Pancreas (tissue), 10 donors: ENCODE data around the gene RAB14. TPM values are rescaled to one million over a fixed set of nuclear protein-coding genes. Genes with fewer than 3 reads are reported as not detected.
"Not testable (repeated sequence)": the region's sequence is repeated elsewhere in the genome, so short reads cannot be mapped to it uniquely, and the experiment has no call there.

ENCODE experiments used
- ATAC-seq, 4 donors: fragments of 200-7000 bp; cut with Tn5 transposase; one replicate each; pipeline versions ENCODE4 v1.8.0 to v1.9.1; 2020; ENCODE audit warnings: mild to moderate bottlenecking in 4 of 4, moderate library complexity in 4 of 4
- DNase-seq, 6 donors: peaks; one replicate each; pipeline ENCODE4 v3.0.0-alpha.2; 2020
- FAIRE-seq: peaks from 2 replicates; lab custom pipeline; 2012; peaks lifted over from hg19 to GRCh38; lab: Jason Lieb, UNC
- H3K27ac ChIP-seq, 4 donors: fragments of 200-600 bp; sonication (generic); 1 replicate in 3 of 4; 2 replicates in 1 of 4; pipeline versions ENCODE4 v1.5.0 to v1.8.0; 2020
- H3K27me3 ChIP-seq, 4 donors: fragments of 200-600 bp; one replicate each; pipeline ENCODE4 v1.8.0; 2021
- H3K36me3 ChIP-seq, 3 donors: fragments of 200-600 bp; sonication (generic) in 1 of 3; one replicate each; pipeline versions ENCODE4 v1.5.0 to v1.8.0; 2020 to 2021
- H3K4me1 ChIP-seq, 3 donors: fragments of 200-600 bp; one replicate each; pipeline ENCODE4 v1.8.0; 2021
- H3K4me3 ChIP-seq, 4 donors: fragments of 200-600 bp; sonication (generic) in 2 of 4; one replicate each; pipeline versions ENCODE4 v1.5.0 to v1.8.0; 2020 to 2021
- H3K9me3 ChIP-seq, 4 donors: fragments of 200-600 bp; one replicate each; pipeline ENCODE4 v1.8.0; 2021
- WGBS, 2 donors: extraction: QIAGEN DNeasy Blood & Tissue Kit; methylation state at CpG; one replicate each; pipeline ENCODE4 v1.1.7; 2013; 5-methylcytosine and 5-hydroxymethylcytosine counted together
- intact Hi-C, 3 donors: fragments of 100-400 bp; cut with DNase I; formaldehyde crosslinking; loops; one replicate each; pipeline versions ENCODE4 v1.11.1 to v1.14.2; 2022
- polyA plus RNA-seq, 2 donors: library from polyadenylated mRNA; stranded (reverse); fragments of 200-250 nt; gene quantifications; one replicate each; pipeline ENCODE4 v1.2.3, GENCODE V29; 2013
- total RNA-seq, 6 donors: library from RNA; stranded (reverse); fragmentation: NEBNext Ultra II Directional in 4 of 6; extraction: Animal tissue kit (Norgen Biotek cat#: 25700) in 4 of 6; gene quantifications; one replicate each; pipeline versions ENCODE4 v1.2.1 to v1.2.4, GENCODE V29; 2021 to 2023
- TF ChIP-seq, protein P1 (sequence below), 4 donors: fragments of 200-600 bp; sonication (generic) in 3 of 4; IDR thresholded peaks; one replicate each; pipeline versions ENCODE4 v1.5.0 to v1.8.0; 2021; ENCODE audit warnings: antibody characterized with exemption in 4 of 4
- donor health status: healthy with polysubstance abuse.
- donor health status: DM: no; HTN: no; CAD: no; lungs with moderate emphysema.
- donor health status: DM: no; HTN: no; CAD: no.
- donor health status: control.
- donor health status: control.
- donor health status: Bipolar disorder and iron deficiency.
- donor health status: DM: yes; HTN: yes; CAD: no.
- donor health status: DM: no; HTN: no; CAD: no.
- donor health status: DM: no; HTN: no; CAD: no.
- donor health status: DM: yes; HTN: yes; CAD: no.

Gene RAB14
- total and polyA plus RNA-seq, 8 donors: 9.2 to 37.0 (median 23.1) TPM

GRCh38 chr9:121140162-121140561, 61.5 kb downstream of the RAB14 start:
- peaks cover 6 to 36% (median 8%) of the 10 kb centered on the region in 3 donors for H3K36me3 ChIP-seq

GRCh38 chr9:121138973-121139372, 62.7 kb downstream of the RAB14 start:
- DNase-seq (no peak), FAIRE-seq (no peak), ATAC-seq (no peak)
- Histone ChIP-seq H3K36me3 (peaks cover 2 to 31% (median 6%) of the 10 kb centered on the region in 3 donors), H3K9me3 (no peaks in the 10 kb centered on the region), H3K27me3 (no peaks in the 10 kb centered on the region), H3K27ac (no peak overlapping the region), H3K4me1 (no peaks in the 10 kb centered on the region), H3K4me3 (no peak overlapping the region)
- TF ChIP-seq, protein P1, sequence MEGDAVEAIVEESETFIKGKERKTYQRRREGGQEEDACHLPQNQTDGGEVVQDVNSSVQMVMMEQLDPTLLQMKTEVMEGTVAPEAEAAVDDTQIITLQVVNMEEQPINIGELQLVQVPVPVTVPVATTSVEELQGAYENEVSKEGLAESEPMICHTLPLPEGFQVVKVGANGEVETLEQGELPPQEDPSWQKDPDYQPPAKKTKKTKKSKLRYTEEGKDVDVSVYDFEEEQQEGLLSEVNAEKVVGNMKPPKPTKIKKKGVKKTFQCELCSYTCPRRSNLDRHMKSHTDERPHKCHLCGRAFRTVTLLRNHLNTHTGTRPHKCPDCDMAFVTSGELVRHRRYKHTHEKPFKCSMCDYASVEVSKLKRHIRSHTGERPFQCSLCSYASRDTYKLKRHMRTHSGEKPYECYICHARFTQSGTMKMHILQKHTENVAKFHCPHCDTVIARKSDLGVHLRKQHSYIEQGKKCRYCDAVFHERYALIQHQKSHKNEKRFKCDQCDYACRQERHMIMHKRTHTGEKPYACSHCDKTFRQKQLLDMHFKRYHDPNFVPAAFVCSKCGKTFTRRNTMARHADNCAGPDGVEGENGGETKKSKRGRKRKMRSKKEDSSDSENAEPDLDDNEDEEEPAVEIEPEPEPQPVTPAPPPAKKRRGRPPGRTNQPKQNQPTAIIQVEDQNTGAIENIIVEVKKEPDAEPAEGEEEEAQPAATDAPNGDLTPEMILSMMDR (IDR thresholded peaks at IDR 0.05): no peak
- intact Hi-C loops: no loop called here
- whole genome bisulfite sequencing, 2 donors: 69 to 72% methylated on average over 3 of the region's 3 CpGs

More at GRCh38 chr9:121140162-121140561, 61.5 kb downstream of the RAB14 start:
- H3K4me3 ChIP-seq: no peak overlapping the region
- 96 to 100% methylated on average over 1 of the region's 1 CpG for WGBS, 2 donors
- H3K27ac ChIP-seq: no peak overlapping the region
- H3K9me3 ChIP-seq: no peaks in the 10 kb centered on the region
- TF ChIP-seq, protein P1 (IDR thresholded peaks at IDR 0.05): no peak
- no peaks in the 10 kb centered on the region for H3K27me3 ChIP-seq
- ATAC-seq (no peak), DNase-seq (no peak), FAIRE-seq (no peak)
- no peaks in the 10 kb centered on the region for H3K4me1 ChIP-seq
- intact Hi-C loops: no loop called here

DNA sequence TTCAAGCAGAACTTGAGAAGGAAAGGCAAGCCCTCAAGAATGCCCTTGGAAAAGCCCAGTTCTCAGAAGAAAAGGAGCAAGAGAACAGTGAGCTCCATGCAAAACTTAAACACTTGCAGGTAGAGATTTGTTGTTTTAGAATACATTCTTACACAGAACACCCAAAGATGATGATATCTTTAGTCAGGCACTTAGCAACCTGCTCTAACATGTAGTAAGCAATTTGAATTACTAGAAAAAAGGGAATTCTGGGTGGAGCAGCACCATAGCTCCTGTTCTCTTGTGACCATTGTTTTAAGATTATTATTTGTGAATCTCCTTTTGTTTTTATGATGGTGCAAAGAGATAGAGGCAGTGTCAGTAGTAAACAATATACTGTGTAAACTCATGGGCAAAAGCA, 63.1 kb downstream of the RAB14 start:
- H3K36me3 ChIP-seq: peaks cover 0 to 29% (median 6%) of the 10 kb centered on the region in 3 donors
- H3K4me1 ChIP-seq: no peaks in the 10 kb centered on the region
- no peak for ATAC-seq
- TF ChIP-seq, protein P1 (IDR thresholded peaks at IDR 0.05): no peak
- intact Hi-C loops: no loop called here
- DNase-seq: no peak
- H3K27ac ChIP-seq: no peak overlapping the region
- H3K9me3 ChIP-seq: no peaks in the 10 kb centered on the region
- no peak for FAIRE-seq
- H3K27me3 ChIP-seq: no peaks in the 10 kb centered on the region
- H3K4me3 ChIP-seq: no peak overlapping the region

DNA sequence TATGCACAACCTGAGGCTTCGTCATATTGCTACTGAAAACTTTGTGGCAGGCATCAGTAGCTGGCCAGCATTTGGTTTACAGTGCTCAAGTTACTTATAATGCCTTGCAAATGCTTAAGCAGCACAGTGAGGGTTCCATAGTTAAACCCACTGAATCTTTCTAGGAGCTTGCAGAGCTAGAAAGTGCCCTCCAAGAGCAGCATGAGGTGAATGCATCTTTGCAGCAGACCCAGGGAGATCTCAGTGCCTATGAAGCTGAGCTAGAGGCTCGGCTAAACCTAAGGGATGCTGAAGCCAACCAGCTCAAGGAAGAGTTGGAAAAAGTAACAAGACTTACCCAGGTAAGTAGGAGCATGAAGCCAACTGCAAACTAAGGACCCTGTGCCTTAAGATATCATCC, 66.0 kb downstream of the RAB14 start:
- H3K27me3 ChIP-seq: no peaks in the 10 kb centered on the region
- WGBS, 2 donors: 94 to 95% methylated on average over 2 of the region's 2 CpGs
- H3K36me3 ChIP-seq: peaks cover 0 to 13% (median 6%) of the 10 kb centered on the region in 3 donors
- no peaks in the 10 kb centered on the region for H3K4me1 ChIP-seq
- no peak for ATAC-seq
- no peak for DNase-seq
- FAIRE-seq: no peak
- TF ChIP-seq, protein P1 (IDR thresholded peaks at IDR 0.05): no peak
- intact Hi-C loops: no loop called here
- no peaks in the 10 kb centered on the region for H3K9me3 ChIP-seq
- H3K27ac ChIP-seq: no peak overlapping the region
- no peak overlapping the region for H3K4me3 ChIP-seq

GRCh38 chr9:121133104-121133816, 68.4 kb downstream of the RAB14 start:
- no peak for FAIRE-seq

DNA sequence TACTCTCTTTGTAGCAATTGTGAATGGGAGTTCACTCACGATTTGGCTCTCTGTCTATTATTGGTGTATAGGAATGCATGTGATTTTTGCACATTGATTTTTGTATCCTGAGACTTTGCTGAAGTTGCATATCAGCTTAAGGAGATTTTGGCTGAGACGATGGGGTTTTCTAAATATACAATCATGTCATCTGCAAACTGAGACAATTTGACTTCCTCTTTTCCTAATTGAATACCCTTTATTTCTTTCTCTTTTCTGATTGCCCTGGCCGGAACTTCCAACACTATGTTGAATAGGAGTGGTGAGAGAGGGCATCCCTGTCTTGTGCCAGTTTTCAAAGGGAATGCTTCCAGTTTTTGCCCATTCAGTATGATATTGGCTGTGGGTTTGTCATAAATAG, 72.3 kb downstream of the RAB14 start:
- H3K9me3 ChIP-seq, FAIRE-seq, intact Hi-C loops, H3K27me3 ChIP-seq, H3K27ac ChIP-seq, ATAC-seq, H3K4me1 ChIP-seq, DNase-seq, H3K36me3 ChIP-seq, H3K4me3 ChIP-seq: not testable (repeated sequence)
- 85 to 93% methylated on average over 3 of the region's 3 CpGs for WGBS, 2 donors

More at GRCh38 chr9:121133104-121133816, 68.4 kb downstream of the RAB14 start:
- Histone ChIP-seq H3K9me3 (no peaks in the 10 kb centered on the region), H3K27ac (no peak overlapping the region), H3K4me3 (no peak overlapping the region), H3K36me3 (no peaks in the 10 kb centered on the region), H3K4me1 (no peaks in the 10 kb centered on the region), H3K27me3 (no peaks in the 10 kb centered on the region)
- intact Hi-C loops: no loop called here
- ATAC-seq: peak; percentile 27 to 68 (median 46)
- DNase-seq: peak; percentile 51 to 76 (median 60)
- 83 to 85% methylated on average over 19 of the region's 19 CpGs for WGBS, 2 donors
- TF ChIP-seq, protein P1 (IDR thresholded peaks at IDR 0.05): no peak
